SK-N-SH treated with all-trans-retinoic acid at 6 μM for 48 hours (cell line): Measurements from ENCODE around the gene KCTD1.

ENCODE experiments used
- ATAC-seq: fragments of 200-7000 bp; cut with Tn5 transposase; 3 replicates; pipeline ENCODE4 v1.9.1; 2020; ENCODE audit warnings: mild to moderate bottlenecking, moderate library complexity
- ARNTL ChIP-seq: fragments of 450-650 bp; formaldehyde crosslinking; IDR thresholded peaks from 2 replicates; pipeline ENCODE4 v1.5.0; 2020; ENCODE audit warnings: low read depth, mild to moderate bottlenecking, moderate library complexity, borderline replicate concordance
- BACH2 ChIP-seq: fragments of 250-450 bp; sonication (Bioruptor Pico); IDR thresholded peaks from 2 replicates; pipeline ENCODE4 v1.9.0; 2021; ENCODE audit warnings: mild to moderate bottlenecking, borderline replicate concordance
- CREB5 ChIP-seq: fragments of 250-450 bp; sonication (Bioruptor Pico); IDR thresholded peaks from 2 replicates; pipeline ENCODE4 v1.5.1; 2020; ENCODE audit warnings: low read depth, mild to moderate bottlenecking, moderate library complexity
- CSDC2 ChIP-seq: fragments of 250-450 bp; sonication (Bioruptor Pico); IDR thresholded peaks from 2 replicates; pipeline ENCODE4 v1.5.0; 2020; ENCODE audit warnings: mild to moderate bottlenecking, moderate library complexity
- CSRNP3 ChIP-seq: fragments of 250-450 bp; sonication (Bioruptor Pico); IDR thresholded peaks from 2 replicates; pipeline ENCODE4 v1.5.1; 2021; ENCODE audit warnings: mild to moderate bottlenecking, moderate library complexity
- ESRRG ChIP-seq: fragments of 250-450 bp; sonication (Bioruptor Pico); IDR thresholded peaks from 2 replicates; pipeline ENCODE4 v1.6.1; 2021; ENCODE audit warnings: mild to moderate bottlenecking
- GLIS3 ChIP-seq: fragments of 250-450 bp; sonication (Bioruptor Pico); IDR thresholded peaks from 2 replicates; pipeline ENCODE4 v1.5.0; 2020; ENCODE audit warnings: mild to moderate bottlenecking, moderate library complexity
- ISL1 ChIP-seq: fragments of 250-450 bp; sonication (Bioruptor Pico); IDR thresholded peaks from 2 replicates; pipeline ENCODE4 v2.1.2; 2022; ENCODE audit warnings: mild to moderate bottlenecking, moderate library complexity
- OSR1 ChIP-seq: fragments of 250-450 bp; sonication (Bioruptor Pico); IDR thresholded peaks from 2 replicates; pipeline ENCODE4 v1.8.0; 2022; ENCODE audit warnings: moderate library complexity, mild to moderate bottlenecking, inconsistent platforms
- PPARA ChIP-seq: fragments of 250-450 bp; sonication (Bioruptor Pico); IDR thresholded peaks from 2 replicates; pipeline ENCODE4 v1.5.0; 2020; ENCODE audit warnings: mild to moderate bottlenecking, borderline replicate concordance
- SNAI2 ChIP-seq: fragments of 250-450 bp; sonication (Bioruptor Pico); IDR thresholded peaks from 2 replicates; pipeline ENCODE4 v1.5.0; 2020; ENCODE audit warnings: mild to moderate bottlenecking, moderate library complexity
- TCF4 ChIP-seq: fragments of 250-450 bp; sonication (Bioruptor Pico); IDR thresholded peaks from 2 replicates; pipeline ENCODE4 v1.8.0; 2021; ENCODE audit warnings: mild to moderate bottlenecking, moderate library complexity, borderline replicate concordance
- TOX ChIP-seq: fragments of 250-450 bp; sonication (Bioruptor Pico); IDR thresholded peaks from 2 replicates; pipeline ENCODE4 v1.8.0; 2021; ENCODE audit warnings: mild to moderate bottlenecking, moderate library complexity, borderline replicate concordance
- ZC3H10 ChIP-seq: fragments of 250-450 bp; sonication (Bioruptor Pico); IDR thresholded peaks from 2 replicates; pipeline ENCODE4 v1.5.1; 2021; ENCODE audit warnings: mild to moderate bottlenecking, moderate library complexity
- ZFP3 ChIP-seq: fragments of 250-450 bp; sonication (Bioruptor Pico); IDR thresholded peaks from 2 replicates; pipeline ENCODE4 v1.5.0; 2020; ENCODE audit warnings: mild to moderate bottlenecking, moderate library complexity
- ZFP30 ChIP-seq: fragments of 450-650 bp; formaldehyde crosslinking; IDR thresholded peaks from 2 replicates; pipeline ENCODE4 v1.5.0; 2022; ENCODE audit warnings: mild to moderate bottlenecking, moderate library complexity
- ZNF565 ChIP-seq: fragments of 450-650 bp; formaldehyde crosslinking; conservative IDR thresholded peaks from 2 replicates; pipeline ENCODE4 v1.5.0; 2020; ENCODE audit warnings: low read depth, mild to moderate bottlenecking, moderate library complexity
- ZNF70 ChIP-seq: fragments of 450-650 bp; formaldehyde crosslinking; IDR thresholded peaks from 2 replicates; pipeline ENCODE4 v1.5.0; 2020; ENCODE audit warnings: mild to moderate bottlenecking, moderate library complexity
- ZNF8 ChIP-seq: fragments of 450-650 bp; formaldehyde crosslinking; IDR thresholded peaks from 2 replicates; pipeline ENCODE4 v1.5.0; 2020; ENCODE audit warnings: mild to moderate bottlenecking, moderate library complexity
- TF ChIP-seq, protein P1 (sequence below): fragments of 250-450 bp; sonication (Bioruptor Pico); IDR thresholded peaks from 2 replicates; pipeline ENCODE4 v1.8.0; 2021; ENCODE audit warnings: low read depth, mild to moderate bottlenecking, moderate library complexity, borderline replicate concordance
- TF ChIP-seq, protein P2 (sequence below): fragments of 250-450 bp; sonication (Bioruptor Pico); IDR thresholded peaks from 2 replicates; pipeline ENCODE4 v1.8.0; 2020; ENCODE audit warnings: mild to moderate bottlenecking, moderate library complexity, borderline replicate concordance
- TF ChIP-seq, protein P3 (sequence below): fragments of 250-450 bp; sonication (Bioruptor Pico); IDR thresholded peaks from 2 replicates; pipeline ENCODE4 v1.5.0; 2020; ENCODE audit warnings: mild to moderate bottlenecking, moderate library complexity

The KCTD1 gene

DNA sequence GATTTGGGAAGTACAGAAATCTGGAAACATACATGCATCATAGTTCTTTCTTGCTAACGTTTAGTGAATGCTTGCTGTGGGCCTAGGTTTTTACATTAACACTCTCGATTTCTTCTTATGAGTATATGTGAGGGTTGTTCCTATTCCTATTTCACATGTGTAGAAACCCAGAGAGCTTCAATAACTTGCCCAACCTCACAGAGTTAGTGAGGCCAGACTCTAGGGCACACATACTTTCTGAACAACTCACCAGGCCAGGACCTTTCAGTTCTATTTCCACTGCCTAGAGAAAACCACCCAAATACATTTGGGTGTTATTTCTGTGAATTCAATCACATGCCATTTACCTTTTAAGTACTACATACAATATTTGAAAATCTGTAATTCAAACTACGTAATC lies 8.2 kb upstream of the KCTD1 start:
- ATAC-seq, result peak; percentile 49; the same call in 2 of the 3 replicates
- TF ChIP-seq, protein P1, sequence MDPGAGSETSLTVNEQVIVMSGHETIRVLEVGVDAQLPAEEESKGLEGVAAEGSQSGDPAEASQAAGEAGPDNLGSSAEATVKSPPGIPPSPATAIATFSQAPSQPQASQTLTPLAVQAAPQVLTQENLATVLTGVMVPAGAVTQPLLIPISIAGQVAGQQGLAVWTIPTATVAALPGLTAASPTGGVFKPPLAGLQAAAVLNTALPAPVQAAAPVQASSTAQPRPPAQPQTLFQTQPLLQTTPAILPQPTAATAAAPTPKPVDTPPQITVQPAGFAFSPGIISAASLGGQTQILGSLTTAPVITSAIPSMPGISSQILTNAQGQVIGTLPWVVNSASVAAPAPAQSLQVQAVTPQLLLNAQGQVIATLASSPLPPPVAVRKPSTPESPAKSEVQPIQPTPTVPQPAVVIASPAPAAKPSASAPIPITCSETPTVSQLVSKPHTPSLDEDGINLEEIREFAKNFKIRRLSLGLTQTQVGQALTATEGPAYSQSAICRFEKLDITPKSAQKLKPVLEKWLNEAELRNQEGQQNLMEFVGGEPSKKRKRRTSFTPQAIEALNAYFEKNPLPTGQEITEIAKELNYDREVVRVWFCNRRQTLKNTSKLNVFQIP, result no peak
- TF ChIP-seq ZNF70 (CRISPR knock-in tag), result no peak
- TF ChIP-seq, protein P2, sequence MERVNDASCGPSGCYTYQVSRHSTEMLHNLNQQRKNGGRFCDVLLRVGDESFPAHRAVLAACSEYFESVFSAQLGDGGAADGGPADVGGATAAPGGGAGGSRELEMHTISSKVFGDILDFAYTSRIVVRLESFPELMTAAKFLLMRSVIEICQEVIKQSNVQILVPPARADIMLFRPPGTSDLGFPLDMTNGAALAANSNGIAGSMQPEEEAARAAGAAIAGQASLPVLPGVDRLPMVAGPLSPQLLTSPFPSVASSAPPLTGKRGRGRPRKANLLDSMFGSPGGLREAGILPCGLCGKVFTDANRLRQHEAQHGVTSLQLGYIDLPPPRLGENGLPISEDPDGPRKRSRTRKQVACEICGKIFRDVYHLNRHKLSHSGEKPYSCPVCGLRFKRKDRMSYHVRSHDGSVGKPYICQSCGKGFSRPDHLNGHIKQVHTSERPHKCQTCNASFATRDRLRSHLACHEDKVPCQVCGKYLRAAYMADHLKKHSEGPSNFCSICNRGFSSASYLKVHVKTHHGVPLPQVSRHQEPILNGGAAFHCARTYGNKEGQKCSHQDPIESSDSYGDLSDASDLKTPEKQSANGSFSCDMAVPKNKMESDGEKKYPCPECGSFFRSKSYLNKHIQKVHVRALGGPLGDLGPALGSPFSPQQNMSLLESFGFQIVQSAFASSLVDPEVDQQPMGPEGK (CRISPR knock-in tag), result no peak
- no peak for TF ChIP-seq ZFP30 (CRISPR knock-in tag)
- TF ChIP-seq ZFP3 (CRISPR knock-in tag), result no peak
- no peak for TF ChIP-seq TCF4 (CRISPR knock-in tag)
- no peak for TF ChIP-seq GLIS3 (CRISPR knock-in tag)
- no peak for TF ChIP-seq ESRRG (CRISPR knock-in tag)
- no peak for TF ChIP-seq PPARA (CRISPR knock-in tag)
- TF ChIP-seq CSRNP3, result no peak
- no peak for TF ChIP-seq ARNTL (CRISPR knock-in tag)
- no peak for TF ChIP-seq BACH2 (CRISPR knock-in tag)
- no peak for TF ChIP-seq ZC3H10 (CRISPR knock-in tag)
- no peak for TF ChIP-seq SNAI2
- TF ChIP-seq CSDC2 (CRISPR knock-in tag), result no peak
- TF ChIP-seq ISL1 (CRISPR knock-in tag), result no peak
- TF ChIP-seq, all 23 proteins: peak for 0

DNA sequence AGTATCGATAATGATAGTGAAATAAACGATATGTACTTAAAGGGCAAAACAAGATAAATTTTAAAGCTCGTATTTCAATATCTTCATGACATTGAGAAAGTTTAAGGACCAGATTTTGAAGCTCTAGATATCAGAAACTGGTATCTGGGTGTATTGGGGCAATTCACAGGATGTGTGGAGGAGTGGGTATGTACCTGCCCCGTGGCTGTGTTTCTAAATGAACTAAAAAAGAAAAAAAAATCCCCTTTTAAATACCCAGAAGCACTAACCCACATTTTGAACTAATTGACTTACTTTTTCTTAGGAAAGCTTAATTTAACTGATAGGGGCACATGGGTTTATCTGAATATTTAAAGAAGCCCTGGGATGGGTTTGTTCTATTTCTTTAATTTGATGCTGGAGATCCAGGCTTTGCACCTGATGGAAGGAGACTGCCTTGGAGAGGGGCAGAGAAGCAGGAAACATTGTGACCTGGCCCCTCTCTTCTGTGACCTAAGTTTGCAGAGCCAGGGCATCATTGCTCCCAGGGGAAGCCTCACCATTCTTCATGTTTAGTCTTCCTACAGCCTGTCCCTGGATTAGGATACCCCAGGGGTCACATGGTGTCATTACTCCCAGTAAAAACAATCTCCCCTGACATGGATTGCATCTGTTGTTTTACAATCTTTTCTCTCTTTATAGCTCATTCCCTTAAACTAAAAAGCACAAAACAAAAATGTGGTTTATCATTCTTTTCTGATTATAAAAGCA lies 7.6 kb upstream of the KCTD1 start:
- TF ChIP-seq, protein P3, sequence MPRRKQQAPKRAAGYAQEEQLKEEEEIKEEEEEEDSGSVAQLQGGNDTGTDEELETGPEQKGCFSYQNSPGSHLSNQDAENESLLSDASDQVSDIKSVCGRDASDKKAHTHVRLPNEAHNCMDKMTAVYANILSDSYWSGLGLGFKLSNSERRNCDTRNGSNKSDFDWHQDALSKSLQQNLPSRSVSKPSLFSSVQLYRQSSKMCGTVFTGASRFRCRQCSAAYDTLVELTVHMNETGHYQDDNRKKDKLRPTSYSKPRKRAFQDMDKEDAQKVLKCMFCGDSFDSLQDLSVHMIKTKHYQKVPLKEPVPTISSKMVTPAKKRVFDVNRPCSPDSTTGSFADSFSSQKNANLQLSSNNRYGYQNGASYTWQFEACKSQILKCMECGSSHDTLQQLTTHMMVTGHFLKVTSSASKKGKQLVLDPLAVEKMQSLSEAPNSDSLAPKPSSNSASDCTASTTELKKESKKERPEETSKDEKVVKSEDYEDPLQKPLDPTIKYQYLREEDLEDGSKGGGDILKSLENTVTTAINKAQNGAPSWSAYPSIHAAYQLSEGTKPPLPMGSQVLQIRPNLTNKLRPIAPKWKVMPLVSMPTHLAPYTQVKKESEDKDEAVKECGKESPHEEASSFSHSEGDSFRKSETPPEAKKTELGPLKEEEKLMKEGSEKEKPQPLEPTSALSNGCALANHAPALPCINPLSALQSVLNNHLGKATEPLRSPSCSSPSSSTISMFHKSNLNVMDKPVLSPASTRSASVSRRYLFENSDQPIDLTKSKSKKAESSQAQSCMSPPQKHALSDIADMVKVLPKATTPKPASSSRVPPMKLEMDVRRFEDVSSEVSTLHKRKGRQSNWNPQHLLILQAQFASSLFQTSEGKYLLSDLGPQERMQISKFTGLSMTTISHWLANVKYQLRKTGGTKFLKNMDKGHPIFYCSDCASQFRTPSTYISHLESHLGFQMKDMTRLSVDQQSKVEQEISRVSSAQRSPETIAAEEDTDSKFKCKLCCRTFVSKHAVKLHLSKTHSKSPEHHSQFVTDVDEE (CRISPR knock-in tag), result no peak
- ATAC-seq, result no peak; the same call in 2 of the 3 replicates

DNA sequence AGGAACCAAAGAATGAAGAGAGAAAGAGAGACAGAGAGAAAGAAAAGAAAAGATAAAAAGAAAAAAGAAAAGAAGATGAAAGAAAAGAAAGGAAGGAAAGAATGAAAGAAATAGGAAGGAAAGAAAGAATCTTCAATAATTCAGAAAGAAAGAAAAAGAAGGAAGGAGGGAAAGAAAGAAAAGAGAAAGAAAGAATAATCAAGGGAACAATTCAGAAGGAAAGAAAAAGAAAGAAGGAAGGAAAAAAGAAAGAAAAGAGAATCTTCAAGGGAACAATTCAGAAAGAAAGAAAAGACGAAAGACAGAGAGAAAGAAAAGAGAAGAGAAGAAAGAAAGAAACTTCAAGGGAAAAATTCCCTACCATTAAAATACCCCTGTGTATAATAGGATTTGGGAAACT lies 5.6 kb upstream of the KCTD1 start:
- ATAC-seq, result no peak
- TF ChIP-seq ZNF70 (CRISPR knock-in tag) (no peak), ISL1 (CRISPR knock-in tag) (no peak), SNAI2 (no peak), TCF4 (CRISPR knock-in tag) (no peak), PPARA (CRISPR knock-in tag) (no peak), OSR1 (CRISPR knock-in tag) (no peak), TOX (CRISPR knock-in tag) (no peak), ZFP3 (CRISPR knock-in tag) (no peak), ESRRG (CRISPR knock-in tag) (no peak), CREB5 (no peak), ARNTL (CRISPR knock-in tag) (no peak), BACH2 (CRISPR knock-in tag) (no peak), ZNF8 (CRISPR knock-in tag) (no peak), ZNF565 (CRISPR knock-in tag) (no peak), ZC3H10 (CRISPR knock-in tag) (no peak)
- TF ChIP-seq, protein P3 (CRISPR knock-in tag), result no peak
- TF ChIP-seq, protein P2 (CRISPR knock-in tag), result no peak
